A549 treated with Mapracorat at 1 μM for 4 hours (cell line): ENCODE data around the gene TCP10L. TPM values are rescaled to one million over a fixed set of nuclear protein-coding genes. Genes with fewer than 3 reads are reported as not detected.

Experiments used
- total RNA-seq: library from RNA; stranded (reverse); fragments of 200-300 nt; extraction: Qiagen RNA extraction; gene quantifications from 5 replicates; pipeline ENCODE4 v1.2.3, GENCODE V29; 2022

TCP10L gene
- 0.67 to 0.95 TPM (median 0.80 TPM) in 5 replicates for total RNA-seq

GRCh38 chr21:32585042-32585710, at the start of gene TCP10L:
Gene TCP10L, minus strand, starts transcription at chr21:32585523. Its CDS starts 1,219 bp downstream, at chr21:32584304.

GRCh38 chr21:32612075-32612998, 27.0 kb upstream of the TCP10L start, which contains the start of gene CFAP298:
Gene CFAP298, minus strand, starts transcription at chr21:32612377. Its CDS starts 134 bp downstream, at chr21:32612243.

Other genes starting within 250 kb of the TCP10L start
- 9.8 to 14.5 TPM (median 12.1 TPM) in 5 replicates for gene URB1, start 192.5 kb downstream of the TCP10L start, total RNA-seq
- gene EVA1C, start 172.8 kb downstream of the TCP10L start, total RNA-seq, result 51.5 to 56.8 TPM (median 55.0 TPM) in 5 replicates
- gene CFAP298, start 26.9 kb upstream of the TCP10L start, total RNA-seq, result 26.6 to 35.4 TPM (median 30.3 TPM) in 5 replicates
- 1.9 to 3.8 TPM (median 2.6 TPM) in 5 replicates for gene SYNJ1, start 142.5 kb upstream of the TCP10L start, total RNA-seq
- gene PAXBP1, start 186.2 kb upstream of the TCP10L start, total RNA-seq, result 12.3 to 14.3 TPM (median 13.0 TPM) in 5 replicates